Fibroblast of skin of right quadriceps (primary cell): ENCODE results near the gene XRCC3.

Source experiments
- DNase-seq: peaks from one replicate; pipeline ENCODE4 v3.0.0-alpha.2; 2013

The XRCC3 gene

DNA sequence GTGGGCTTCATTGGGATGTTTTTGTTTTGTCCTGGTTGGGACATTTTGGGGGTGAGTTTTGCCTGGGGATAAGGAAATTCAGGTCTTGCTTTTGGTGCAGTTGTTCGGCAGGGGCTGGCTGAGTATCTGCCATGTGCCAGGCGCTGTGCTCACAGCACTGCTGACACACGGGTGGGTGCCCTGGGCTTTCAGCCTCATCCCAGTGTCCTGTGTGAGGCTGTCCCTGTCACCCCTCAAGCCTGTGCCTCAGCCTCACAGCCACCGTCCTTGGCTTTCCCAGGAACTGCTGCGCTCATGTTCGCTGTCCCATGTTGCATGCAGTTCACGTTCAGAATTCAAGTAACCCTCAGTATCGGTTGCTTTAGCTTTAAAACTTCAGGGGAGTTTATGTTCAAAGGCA is 24.9 kb downstream of the XRCC3 start:
- DNase-seq = no peak

GRCh38 chr14:103688906-103689902 is 26.0 kb downstream of the XRCC3 start:
- no peak for DNase-seq

DNA sequence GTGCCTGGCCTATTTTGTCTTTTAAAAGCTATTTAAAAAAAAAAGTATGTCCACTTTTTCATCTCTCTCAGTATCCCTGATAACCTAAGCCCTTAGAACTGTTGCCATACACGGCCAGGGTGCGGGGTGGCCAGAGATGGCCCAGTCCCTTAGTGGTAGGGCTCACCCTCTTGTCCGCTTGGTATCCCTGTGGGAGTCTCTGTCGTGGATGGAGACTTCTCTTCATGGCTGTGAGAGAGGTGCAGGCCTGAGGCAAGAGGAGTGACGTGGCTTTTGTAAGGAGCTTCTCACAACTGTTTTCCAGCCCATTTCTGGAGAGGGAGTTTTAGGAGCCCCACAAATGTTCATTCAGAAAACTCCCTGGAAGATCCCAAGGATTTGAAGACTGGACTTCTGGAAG is 26.8 kb downstream of the XRCC3 start:
- no peak for DNase-seq

- no peak for DNase-seq
Measured at GRCh38 chr14:103687712-103688111, 27.5 kb downstream of the XRCC3 start.

DNA sequence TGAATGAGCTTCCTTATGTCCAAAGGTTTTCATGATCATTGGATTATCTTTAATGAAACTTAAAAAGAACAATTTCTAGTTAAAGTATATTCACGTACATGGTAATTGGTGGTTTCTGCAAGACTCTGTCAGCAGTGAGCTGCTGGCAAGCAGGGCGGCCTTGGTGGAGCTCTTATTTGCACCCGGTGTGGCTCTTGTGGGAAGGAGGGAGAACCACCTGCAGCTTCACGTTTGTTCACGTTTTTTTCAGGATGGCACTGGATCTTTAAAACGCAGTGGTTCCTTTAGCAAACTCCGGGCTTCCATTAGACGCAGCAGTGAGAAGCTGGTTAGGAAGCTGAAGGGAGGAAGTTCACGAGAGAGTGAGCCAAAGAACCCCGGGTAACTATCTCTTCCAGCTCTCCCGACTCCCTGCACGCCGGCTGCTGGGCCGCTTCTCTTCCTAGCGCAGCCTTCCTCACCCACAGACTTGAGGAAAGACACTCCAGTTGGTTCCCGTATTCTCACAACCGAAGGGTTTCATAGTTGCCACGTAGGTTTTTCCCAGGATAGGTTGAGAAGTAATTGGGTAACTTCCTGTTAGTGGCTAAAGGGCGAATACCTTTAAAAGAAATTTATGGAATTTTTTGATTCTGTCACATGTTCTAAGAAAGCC is 28.3 kb downstream of the XRCC3 start:
- no peak for DNase-seq

DNA sequence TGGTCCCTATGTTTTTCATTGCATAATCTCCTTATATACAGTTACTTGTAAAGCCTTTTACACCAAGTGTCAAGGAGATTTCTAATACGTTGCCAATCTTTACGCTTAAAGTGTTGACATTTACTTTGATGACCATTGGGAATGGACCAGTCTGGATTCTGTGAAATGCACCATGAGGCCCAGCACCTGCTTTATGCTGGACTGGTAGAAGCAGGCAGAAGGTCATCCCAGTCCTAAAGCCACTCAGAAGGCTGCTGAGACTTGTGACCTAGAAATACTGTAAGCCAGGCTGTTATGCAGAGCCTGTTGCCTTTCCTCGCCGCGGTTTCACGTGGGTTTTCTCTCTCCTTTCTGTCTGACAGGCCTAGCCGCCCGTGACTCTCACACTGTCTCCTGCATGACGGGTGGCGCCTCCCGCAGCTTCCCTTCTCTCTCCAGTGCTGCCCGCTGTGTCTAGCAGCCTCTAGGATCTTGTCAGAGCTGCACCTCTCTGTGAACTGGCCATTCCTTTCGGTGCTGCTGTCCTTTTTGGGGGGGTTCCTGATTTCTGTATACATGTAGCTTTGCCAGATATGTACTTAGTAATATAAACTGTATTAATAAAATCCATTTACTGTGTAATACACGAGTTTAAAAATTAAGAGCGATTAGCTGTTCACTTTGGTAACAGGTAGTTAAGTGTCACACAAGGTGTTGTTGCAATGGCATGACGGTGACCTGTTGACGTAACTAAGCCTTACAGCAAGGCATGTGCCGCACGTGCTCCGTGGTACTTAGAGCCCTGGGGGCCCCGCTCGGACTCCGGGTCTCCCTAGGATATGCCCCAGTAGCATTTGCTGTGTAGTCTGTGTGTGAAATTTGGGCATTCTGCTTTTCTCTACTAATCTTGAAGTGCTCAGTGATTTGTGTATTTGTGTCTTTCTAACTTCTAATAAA is 29.7 kb downstream of the XRCC3 start:
- DNase-seq = no peak

- no peak for DNase-seq
Measured at GRCh38 chr14:103684871-103685270, 30.4 kb downstream of the XRCC3 start.

- DNase-seq = no peak
Measured at GRCh38 chr14:103684471-103684870, 30.8 kb downstream of the XRCC3 start.

DNA sequence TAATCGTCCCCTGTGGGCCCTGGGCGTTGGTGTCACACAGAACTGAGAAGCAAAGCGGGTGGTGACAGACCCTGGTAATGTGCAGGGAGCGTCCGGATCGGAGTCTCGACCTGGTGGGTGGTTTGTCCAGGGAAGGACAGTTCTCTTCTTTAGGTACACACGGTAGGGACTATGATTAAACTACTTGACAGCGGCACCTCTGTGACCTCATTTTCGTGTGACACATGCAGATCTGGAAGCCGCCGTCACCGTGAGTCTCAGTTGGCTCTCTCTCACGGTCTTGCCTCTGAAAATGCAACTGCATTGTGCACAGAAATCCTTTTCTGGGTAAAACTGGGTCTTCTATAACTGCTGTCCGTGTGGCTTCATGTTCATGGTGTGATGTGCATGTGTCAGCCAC is 32.1 kb downstream of the XRCC3 start:
- DNase-seq = no peak

- DNase-seq = no peak
Measured at GRCh38 chr14:103680491-103681231, 34.6 kb downstream of the XRCC3 start.

- peak; percentile 11 for DNase-seq
Measured at GRCh38 chr14:103679351-103679750, 35.9 kb downstream of the XRCC3 start.

- no peak for DNase-seq
Measured at GRCh38 chr14:103676881-103677675, 38.2 kb downstream of the XRCC3 start.

DNA sequence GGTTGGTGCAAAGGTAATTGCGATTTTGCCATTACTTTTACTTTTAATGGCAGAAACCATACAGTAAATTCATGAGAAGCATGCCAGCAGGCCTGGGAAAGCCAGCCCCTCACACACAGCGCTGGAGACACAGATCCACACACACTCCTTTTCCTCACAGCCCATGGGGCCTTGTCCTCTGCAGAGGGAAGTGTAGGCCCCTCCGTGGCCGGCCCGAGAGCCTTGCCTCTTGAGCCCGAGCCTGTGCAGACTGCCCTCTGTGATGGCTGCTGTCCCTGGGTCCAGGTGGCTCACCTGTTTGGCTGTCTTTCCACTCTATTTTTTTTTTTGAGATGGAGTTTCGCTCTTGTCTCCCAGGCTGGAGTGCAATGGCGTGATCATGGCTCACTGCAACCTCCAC is 39.3 kb downstream of the XRCC3 start:
- no peak for DNase-seq

- DNase-seq = no peak
Measured at GRCh38 chr14:103671911-103672310, 43.3 kb downstream of the XRCC3 start.

DNA sequence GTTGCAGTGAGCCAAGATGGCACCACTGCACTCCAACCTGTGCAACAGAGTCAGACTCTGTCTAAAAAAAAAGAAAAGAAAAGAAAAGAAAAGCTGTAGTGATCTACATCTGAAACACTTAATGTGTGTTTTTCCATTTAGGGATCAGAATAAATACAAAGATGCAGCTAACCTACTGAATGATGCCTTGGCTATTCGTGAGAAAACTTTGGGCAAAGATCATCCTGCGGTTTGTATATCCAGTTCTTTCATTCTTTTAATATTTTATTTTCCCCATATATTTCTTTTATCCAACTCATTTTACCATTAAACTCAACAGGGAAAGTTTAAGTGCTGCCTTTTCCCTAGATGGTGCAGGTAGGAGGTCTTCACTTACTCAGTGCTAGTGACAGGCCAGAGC is 45.9 kb downstream of the XRCC3 start:
- DNase-seq = no peak

DNA sequence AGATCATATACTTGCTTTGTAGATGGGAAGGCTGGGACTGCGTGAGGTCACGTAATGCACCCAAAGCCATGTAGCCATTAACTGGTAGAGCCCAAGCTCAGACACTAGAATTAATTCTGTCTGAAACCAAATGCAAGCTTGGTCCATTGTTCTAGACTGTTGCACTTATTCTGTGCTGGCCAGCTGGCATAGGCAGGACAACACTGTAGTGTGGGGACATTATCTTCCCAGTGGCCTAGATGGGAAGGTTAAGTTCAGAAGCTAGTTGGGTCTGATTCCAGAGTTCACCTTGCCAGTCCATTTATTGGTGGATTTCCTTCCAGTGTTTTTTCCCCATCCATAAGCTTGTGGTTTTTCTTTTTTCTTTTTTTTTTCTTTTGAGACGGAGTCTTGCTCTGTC is 47.1 kb downstream of the XRCC3 start:
- DNase-seq = no peak

GRCh38 chr14:103667671-103668070 is 47.6 kb downstream of the XRCC3 start:
- DNase-seq = no peak

GRCh38 chr14:103663506-103663905 is 51.7 kb downstream of the XRCC3 start:
- no peak for DNase-seq

GRCh38 chr14:103662591-103662990 is 52.7 kb downstream of the XRCC3 start:
- no peak for DNase-seq

DNA sequence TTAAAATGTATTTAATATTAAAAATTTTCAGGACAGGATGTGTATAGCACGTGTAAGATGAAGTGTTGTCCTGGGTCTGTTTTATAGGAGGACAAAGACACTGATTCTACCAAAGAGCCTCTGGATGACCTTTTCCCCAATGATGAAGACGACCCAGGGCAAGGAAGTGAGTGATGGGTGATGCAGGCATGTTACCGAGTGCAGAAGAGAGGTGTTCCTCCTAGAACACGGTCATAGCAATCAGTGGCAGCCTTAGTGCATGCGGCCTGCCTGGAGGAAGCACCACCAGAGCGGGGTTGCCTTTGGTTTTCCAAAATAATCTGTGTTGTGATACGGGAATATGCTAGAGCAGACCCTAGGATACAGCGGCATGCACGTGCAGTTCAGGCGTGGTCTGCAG is 53.2 kb downstream of the XRCC3 start:
- DNase-seq = no peak

GRCh38 chr14:103659631-103660030 is 55.6 kb downstream of the XRCC3 start:
- no peak for DNase-seq
